Astrocyte of the spinal cord (primary cell): Measurements from ENCODE around the gene KIF26B.

ENCODE experiments used
- DNase-seq: peaks from one replicate; pipeline ENCODE4 v3.0.0; 2011; ENCODE audit warnings: low read depth, low spot score
- H3K4me3 ChIP-seq: 2 replicates; pipeline ENCODE4 v1.5.1; 2011; ENCODE audit warnings: low read depth, mild to moderate bottlenecking, low read length, moderate library complexity
- in situ Hi-C: cut with HindIII; loops from 2 replicates; pipeline ENCODE4 v1.10.0; 2017; ENCODE audit warnings: low sequenced_read_pairs
- TF ChIP-seq, protein P1 (sequence below): IDR thresholded peaks from 2 replicates; pipeline ENCODE4 v1.5.1; 2012; ENCODE audit warnings: low read depth, mild to moderate bottlenecking, low read length, inconsistent platforms

Gene KIF26B

DNA sequence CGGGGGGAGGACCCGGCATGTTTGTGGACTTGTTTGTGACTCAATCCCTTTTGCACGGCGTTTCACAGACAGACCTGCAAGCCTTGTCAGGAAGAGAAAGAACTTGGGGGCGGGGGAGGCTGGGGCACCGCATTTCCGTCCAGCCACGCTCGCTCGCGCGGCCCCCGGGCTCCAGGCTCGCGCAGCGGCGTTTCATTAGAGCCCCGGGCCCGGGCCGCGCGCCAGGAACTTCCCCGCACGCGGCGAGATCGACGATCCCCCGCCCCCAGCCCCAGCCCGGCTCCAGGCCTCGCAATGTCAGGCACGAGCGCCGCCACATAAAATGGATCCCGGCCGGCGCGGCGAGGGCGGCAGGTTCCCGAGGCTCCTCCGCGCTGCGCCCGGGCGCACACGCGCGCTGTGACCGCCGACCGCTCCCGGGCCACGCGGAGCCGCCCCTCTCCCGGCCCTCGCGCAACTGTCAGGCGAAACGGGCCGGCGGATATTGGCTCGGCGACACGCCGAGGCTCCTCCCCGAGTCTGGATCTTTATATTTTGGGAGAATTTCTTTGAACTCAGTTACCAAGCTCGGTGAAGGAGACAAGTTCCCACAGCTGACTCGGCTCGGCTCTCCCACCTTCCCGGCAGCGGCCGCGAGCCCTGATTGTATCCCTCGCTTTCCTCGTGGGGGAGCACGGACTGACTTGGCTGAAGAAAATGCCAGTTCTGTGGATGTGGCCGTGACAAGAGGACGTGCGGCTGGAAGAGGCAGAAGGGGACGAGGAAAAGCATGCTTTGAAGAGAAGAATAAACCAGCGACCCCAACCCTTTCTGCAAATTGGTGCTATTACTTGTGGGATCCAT lies at the start of gene KIF26B:
Gene KIF26B, plus strand, starts transcription at position 557 of the 843 bp plus-strand sequence. CDS start 440 bp downstream, outside the sequence.
- H3K4me3 ChIP-seq = peak within 1 kb of the TSS; percentile 89
- in situ Hi-C loops = no loop called here
- DNase-seq = peak; percentile 71
- TF ChIP-seq, protein P1, sequence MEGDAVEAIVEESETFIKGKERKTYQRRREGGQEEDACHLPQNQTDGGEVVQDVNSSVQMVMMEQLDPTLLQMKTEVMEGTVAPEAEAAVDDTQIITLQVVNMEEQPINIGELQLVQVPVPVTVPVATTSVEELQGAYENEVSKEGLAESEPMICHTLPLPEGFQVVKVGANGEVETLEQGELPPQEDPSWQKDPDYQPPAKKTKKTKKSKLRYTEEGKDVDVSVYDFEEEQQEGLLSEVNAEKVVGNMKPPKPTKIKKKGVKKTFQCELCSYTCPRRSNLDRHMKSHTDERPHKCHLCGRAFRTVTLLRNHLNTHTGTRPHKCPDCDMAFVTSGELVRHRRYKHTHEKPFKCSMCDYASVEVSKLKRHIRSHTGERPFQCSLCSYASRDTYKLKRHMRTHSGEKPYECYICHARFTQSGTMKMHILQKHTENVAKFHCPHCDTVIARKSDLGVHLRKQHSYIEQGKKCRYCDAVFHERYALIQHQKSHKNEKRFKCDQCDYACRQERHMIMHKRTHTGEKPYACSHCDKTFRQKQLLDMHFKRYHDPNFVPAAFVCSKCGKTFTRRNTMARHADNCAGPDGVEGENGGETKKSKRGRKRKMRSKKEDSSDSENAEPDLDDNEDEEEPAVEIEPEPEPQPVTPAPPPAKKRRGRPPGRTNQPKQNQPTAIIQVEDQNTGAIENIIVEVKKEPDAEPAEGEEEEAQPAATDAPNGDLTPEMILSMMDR = no peak

DNA sequence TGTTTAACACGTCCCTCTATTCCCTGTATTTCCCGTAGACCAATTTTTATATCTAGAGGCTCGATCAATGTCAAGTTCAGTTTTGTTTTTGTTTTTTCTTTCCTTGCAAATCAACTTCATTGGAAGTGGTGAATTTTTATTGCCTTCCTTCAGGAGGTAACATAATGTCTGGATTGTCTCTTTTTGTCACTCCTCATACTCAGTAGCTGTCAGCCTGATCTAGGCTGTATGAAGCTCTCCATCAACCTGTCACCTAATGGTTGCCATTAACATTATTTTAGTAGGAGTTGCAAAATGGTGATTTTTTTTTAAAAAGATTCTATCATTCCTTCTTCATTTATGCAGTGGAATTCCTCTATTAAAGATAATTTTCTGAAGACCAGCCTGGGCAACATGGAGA lies 49.7 kb upstream of the KIF26B start:
- TF ChIP-seq, protein P1 = no peak
- in situ Hi-C loops = no loop called here
- no peak overlapping the region for H3K4me3 ChIP-seq
- no peak for DNase-seq

DNA sequence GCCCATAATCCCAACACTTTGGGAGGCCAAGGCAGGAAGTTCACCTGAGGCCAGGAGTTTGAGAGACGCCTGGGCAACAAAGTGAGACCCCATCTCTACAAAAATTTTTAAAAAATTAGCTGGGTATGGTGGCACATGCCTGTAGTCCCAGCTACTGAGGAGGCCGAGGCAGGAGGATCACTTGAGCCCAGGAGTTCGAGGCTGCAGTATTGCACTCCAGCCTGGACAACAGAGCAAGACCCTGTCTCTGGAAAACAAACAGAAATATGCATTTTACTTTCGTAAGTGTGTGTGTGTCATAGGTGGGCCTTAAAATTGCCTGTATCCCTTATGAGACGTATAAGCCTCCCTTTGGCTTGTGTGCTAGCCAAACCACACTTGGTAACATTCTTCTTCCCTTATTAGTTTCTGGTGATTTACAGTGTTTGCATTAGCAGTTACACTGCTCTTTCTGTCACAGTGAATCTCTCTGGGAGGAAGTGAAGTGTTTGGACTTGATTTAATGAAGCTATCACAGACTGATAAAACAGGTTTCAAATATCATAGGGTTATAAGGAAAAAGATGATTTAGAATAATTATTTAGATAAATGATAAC lies 48.9 kb upstream of the KIF26B start:
- H3K4me3 ChIP-seq = no peak overlapping the region
- DNase-seq = peak; percentile 12
- in situ Hi-C loops = no loop called here
- TF ChIP-seq, protein P1 = no peak

DNA sequence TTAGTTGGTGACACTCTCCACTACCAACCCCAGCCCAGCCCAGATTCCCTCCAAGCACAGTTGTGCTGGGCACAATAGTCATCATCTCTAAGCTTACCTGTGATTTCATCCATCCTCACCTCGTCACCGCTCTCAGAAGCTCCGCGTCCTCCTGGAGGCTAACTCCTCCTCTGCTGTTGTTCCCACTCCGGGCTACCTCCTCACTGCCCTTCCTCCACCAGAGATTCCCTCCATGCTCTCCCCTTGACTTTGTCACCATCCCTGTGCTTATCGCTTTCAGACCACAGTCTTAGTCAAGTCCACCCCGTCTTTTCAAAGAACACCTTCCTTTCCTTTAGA lies 47.0 kb upstream of the KIF26B start:
- in situ Hi-C loops = no loop called here
- DNase-seq = no peak
- H3K4me3 ChIP-seq = no peak overlapping the region
- TF ChIP-seq, protein P1 = no peak

DNA sequence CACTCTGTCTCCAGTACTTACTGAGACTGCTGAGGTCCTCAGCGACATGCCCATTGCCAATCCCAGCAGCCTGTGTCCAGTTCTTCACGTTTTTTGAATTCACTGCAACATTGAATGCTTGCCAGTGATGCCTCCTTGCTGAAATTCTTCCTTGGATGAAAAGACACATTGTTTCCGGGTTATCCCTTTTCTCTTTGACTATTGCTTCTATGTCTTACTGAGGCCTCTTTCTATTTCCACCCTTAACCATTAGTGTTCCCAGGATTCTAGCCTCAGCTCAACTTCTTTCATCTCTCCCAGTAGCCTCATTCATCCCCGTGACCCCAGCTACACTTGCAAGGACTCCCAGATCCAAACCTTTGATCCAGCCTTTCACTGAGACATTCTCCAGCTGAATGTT lies 46.5 kb upstream of the KIF26B start:
- TF ChIP-seq, protein P1 = no peak
- in situ Hi-C loops = no loop called here
- no peak overlapping the region for H3K4me3 ChIP-seq
- DNase-seq = no peak

DNA sequence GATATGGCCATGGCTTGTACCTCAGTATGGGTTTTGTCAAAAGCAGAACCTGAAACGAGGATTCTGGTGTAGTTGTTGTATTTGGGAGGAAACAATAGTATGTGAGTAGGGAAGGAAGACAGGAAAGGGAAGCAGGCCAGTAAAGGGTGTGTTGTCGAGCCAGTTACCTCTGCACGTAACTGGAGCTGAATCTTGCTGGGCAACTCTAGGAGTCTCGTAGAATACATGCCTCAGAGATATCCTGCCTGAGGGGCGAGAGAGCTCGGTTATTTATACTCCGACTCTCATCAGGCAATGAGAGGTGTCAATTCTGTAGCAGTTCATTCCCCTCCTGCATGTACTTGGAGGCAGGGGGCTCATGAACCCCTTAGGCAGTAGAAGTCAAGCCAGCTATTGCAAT lies 45.9 kb upstream of the KIF26B start:
- DNase-seq = no peak
- TF ChIP-seq, protein P1 = no peak
- in situ Hi-C loops = no loop called here
- no peak overlapping the region for H3K4me3 ChIP-seq
